ENCODE measurements around the gene B3GAT1. TPM values are rescaled to one million over a fixed set of nuclear protein-coding genes. Genes with fewer than 3 reads are reported as not detected.

Gene B3GAT1
- total RNA-seq, 1 experiment from 2014 or later = 0.35 TPM

DNA sequence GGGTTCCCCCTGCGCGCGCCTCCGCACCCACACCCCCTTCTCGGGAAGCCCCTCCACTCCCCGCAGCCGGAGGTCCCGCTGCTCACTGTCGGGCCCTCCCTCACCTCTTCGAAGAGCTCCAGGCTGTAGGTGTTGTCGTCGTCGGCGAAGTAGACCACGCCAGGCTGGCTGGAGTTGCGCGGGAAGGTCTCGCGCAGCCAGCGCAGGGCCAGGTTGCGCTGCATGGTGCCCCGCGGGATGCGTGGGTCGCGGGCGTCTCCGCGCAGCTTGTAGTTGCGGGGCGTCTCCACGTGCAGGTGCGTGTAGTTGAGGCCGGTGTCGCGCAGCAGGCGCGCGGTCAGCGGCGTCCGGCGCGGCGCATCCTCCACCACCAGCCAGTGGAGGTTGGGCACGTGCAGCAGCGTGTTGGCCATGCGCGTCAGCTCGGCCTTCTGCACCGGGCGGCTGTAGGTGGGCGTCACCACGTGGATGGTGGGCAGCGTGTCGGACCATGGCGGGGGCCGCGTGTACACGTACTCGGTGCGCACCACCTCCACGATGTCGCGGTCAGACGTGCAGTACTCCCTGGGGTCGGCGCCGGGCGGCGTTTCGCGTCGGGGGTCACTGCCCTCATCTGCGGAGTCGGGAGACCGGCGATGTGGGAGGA is 28.3 kb downstream of the B3GAT1 start:
- Mint-ChIP-seq H3K4me3 (ENCODE audit: low read depth, unreplicated experiment) (no peak overlapping the region), H3K27me3 (ENCODE audit: unreplicated experiment) (peaks cover 32% of the 10 kb centered on the region), H3K27ac (ENCODE audit: unreplicated experiment) (no peak overlapping the region), H3K4me1 (ENCODE audit: low read depth, unreplicated experiment) (peaks cover 8% of the 10 kb centered on the region), H3K9me3 (ENCODE audit: low read depth, unreplicated experiment) (no peaks in the 10 kb centered on the region), H3K36me3 (ENCODE audit: insufficient read depth, unreplicated experiment) (peaks cover 7% of the 10 kb centered on the region)
- no peak for DNase-seq
- intact Hi-C loops (cut with micrococcal nuclease; ENCODE audit: unreplicated experiment) = no loop called here
- TF ChIP-seq, protein P1, sequence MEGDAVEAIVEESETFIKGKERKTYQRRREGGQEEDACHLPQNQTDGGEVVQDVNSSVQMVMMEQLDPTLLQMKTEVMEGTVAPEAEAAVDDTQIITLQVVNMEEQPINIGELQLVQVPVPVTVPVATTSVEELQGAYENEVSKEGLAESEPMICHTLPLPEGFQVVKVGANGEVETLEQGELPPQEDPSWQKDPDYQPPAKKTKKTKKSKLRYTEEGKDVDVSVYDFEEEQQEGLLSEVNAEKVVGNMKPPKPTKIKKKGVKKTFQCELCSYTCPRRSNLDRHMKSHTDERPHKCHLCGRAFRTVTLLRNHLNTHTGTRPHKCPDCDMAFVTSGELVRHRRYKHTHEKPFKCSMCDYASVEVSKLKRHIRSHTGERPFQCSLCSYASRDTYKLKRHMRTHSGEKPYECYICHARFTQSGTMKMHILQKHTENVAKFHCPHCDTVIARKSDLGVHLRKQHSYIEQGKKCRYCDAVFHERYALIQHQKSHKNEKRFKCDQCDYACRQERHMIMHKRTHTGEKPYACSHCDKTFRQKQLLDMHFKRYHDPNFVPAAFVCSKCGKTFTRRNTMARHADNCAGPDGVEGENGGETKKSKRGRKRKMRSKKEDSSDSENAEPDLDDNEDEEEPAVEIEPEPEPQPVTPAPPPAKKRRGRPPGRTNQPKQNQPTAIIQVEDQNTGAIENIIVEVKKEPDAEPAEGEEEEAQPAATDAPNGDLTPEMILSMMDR (IDR thresholded peaks at IDR 0.05; ENCODE audit: unreplicated experiment) = no peak
- BruUV-seq (replicated peaks) = no TSS peak
- CTCF ChIA-PET = no interaction called here

DNA sequence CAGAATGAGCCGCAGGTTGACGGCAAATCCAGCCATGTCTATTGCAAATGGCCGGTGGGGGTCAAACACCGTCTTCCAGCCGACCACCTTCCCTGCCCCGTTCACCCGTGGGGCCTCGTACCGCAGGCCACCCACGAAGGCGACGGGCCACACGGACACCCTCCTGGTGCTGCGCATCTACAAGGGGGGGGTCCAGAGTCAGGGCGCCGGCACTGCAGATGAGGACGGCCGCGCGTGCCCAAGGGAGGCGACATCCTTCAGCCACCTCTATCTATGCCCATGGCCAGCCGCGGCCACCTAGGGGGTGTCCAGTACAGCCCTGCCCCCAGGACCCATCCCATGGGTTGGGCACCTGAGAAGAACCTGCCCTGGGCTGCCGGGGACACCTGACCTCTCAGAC is 29.2 kb downstream of the B3GAT1 start:
- H3K4me1 Mint-ChIP-seq (ENCODE audit: low read depth, unreplicated experiment) = peaks cover 8% of the 10 kb centered on the region
- H3K4me3 Mint-ChIP-seq (ENCODE audit: low read depth, unreplicated experiment) = no peak overlapping the region
- H3K36me3 Mint-ChIP-seq (ENCODE audit: insufficient read depth, unreplicated experiment) = peaks cover 7% of the 10 kb centered on the region
- no peak overlapping the region for H3K27ac Mint-ChIP-seq (ENCODE audit: unreplicated experiment)
- CTCF ChIA-PET = no interaction called here
- no TSS peak for BruUV-seq (replicated peaks)
- H3K27me3 Mint-ChIP-seq (ENCODE audit: unreplicated experiment) = peaks cover 32% of the 10 kb centered on the region
- TF ChIP-seq, protein P1 (IDR thresholded peaks at IDR 0.05; ENCODE audit: unreplicated experiment) = no peak
- intact Hi-C loops (cut with micrococcal nuclease; ENCODE audit: unreplicated experiment) = no loop called here
- no peaks in the 10 kb centered on the region for H3K9me3 Mint-ChIP-seq (ENCODE audit: low read depth, unreplicated experiment)
- DNase-seq = no peak

DNA sequence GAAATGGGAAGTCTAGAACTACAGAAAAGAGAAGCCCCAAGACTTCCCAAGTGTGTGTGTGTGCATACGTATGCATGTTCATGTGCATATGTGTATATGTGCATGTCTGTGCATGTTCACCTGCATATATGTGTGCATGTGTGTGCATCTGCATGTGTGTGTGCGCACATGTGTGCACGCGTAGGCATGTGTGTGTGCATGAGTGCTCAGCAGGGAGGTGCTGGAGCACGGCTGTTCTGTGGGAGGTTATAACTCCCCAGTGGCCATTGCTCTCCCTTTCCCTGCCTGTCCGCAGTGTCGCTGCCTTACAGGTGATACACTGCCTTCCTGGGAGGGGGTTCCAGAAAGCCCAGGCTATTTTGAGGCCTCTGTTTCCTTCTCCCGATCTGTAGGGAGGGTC is 29.8 kb downstream of the B3GAT1 start:
- DNase-seq = no peak
- TF ChIP-seq, protein P1 (IDR thresholded peaks at IDR 0.05; ENCODE audit: unreplicated experiment) = no peak
- BruUV-seq (replicated peaks) = no TSS peak
- Mint-ChIP-seq H3K4me1 (ENCODE audit: low read depth, unreplicated experiment) (peaks cover 8% of the 10 kb centered on the region), H3K9me3 (ENCODE audit: low read depth, unreplicated experiment) (no peaks in the 10 kb centered on the region), H3K4me3 (ENCODE audit: low read depth, unreplicated experiment) (no peak overlapping the region), H3K36me3 (ENCODE audit: insufficient read depth, unreplicated experiment) (peaks cover 8% of the 10 kb centered on the region), H3K27me3 (ENCODE audit: unreplicated experiment) (peaks cover 27% of the 10 kb centered on the region), H3K27ac (ENCODE audit: unreplicated experiment) (no peak overlapping the region)
- intact Hi-C loops (cut with micrococcal nuclease; ENCODE audit: unreplicated experiment) = no loop called here
- CTCF ChIA-PET = no interaction called here

DNA sequence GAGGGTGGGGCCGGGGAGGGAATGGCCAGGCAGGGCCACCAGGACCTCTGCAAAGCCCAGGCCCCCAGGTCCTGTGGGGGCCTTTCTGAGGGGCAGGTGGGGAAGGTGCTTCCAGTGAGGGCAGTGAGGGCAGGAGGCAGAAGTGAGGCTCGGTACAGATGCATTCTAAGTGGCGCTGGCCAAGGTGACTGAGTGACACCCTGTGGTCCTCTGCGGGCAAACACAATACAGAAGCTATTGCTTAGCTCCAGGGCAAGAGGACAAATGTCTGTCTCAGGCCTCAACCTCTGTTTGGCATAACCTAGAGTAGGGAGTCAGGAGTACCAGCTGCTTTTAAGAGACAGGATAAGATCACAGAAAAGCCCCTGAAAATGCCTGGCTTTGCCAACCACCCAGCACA is 31.3 kb downstream of the B3GAT1 start:
- CTCF ChIA-PET = interaction anchor here (0.9 kb wide), 1 partner anchor 119 kb away, joined by 3 read pairs; no protein-coding TSS in a partner anchor
- no peak for DNase-seq
- no peaks in the 10 kb centered on the region for H3K9me3 Mint-ChIP-seq (ENCODE audit: low read depth, unreplicated experiment)
- peaks cover 12% of the 10 kb centered on the region for H3K27me3 Mint-ChIP-seq (ENCODE audit: unreplicated experiment)
- no peak overlapping the region for H3K27ac Mint-ChIP-seq (ENCODE audit: unreplicated experiment)
- peaks cover 4% of the 10 kb centered on the region for H3K36me3 Mint-ChIP-seq (ENCODE audit: insufficient read depth, unreplicated experiment)
- peaks cover 4% of the 10 kb centered on the region for H3K4me1 Mint-ChIP-seq (ENCODE audit: low read depth, unreplicated experiment)
- BruUV-seq (replicated peaks) = no TSS peak
- H3K4me3 Mint-ChIP-seq (ENCODE audit: low read depth, unreplicated experiment) = no peak overlapping the region
- TF ChIP-seq, protein P1 (IDR thresholded peaks at IDR 0.05; ENCODE audit: unreplicated experiment) = no peak
- intact Hi-C loops (cut with micrococcal nuclease; ENCODE audit: unreplicated experiment) = no loop called here
